ENCODE measurements around the gene PGM5.
"Not testable (repeated sequence)": the region's sequence is repeated elsewhere in the genome, so short reads cannot be mapped to it uniquely, and the experiment has no call there.

GRCh38 chr9:68415065-68415464 is 58.7 kb downstream of the PGM5 start:
- TF ChIP-seq ATF3 (IDR thresholded peaks at IDR 0.05); POLR2A (IDR thresholded peaks at IDR 0.05; ENCODE audit: borderline replicate concordance, extremely low read depth, insufficient read depth, insufficient read length); REST (IDR thresholded peaks at IDR 0.05; ENCODE audit: low read depth); CTCF (IDR thresholded peaks at IDR 0.05 in 2 of 3, conservative IDR thresholded peaks at IDR 0.05 in 1 of 3; ENCODE audit: borderline replicate concordance in 1 of 3, insufficient read depth in 1 of 3, low read depth in 2 of 3, low read length in 2 of 3); EZH2 (IDR thresholded peaks at IDR 0.05); CEBPB (IDR thresholded peaks at IDR 0.05; ENCODE audit: low read depth); RAD21 (IDR thresholded peaks at IDR 0.05; ENCODE audit: low read depth); SP1 (IDR thresholded peaks at IDR 0.05; ENCODE audit: low read depth); ZNF274 (IDR thresholded peaks at IDR 0.05; ENCODE audit: low read depth, low read length); YY1 (IDR thresholded peaks at IDR 0.05; ENCODE audit: extremely low read depth, insufficient replicate concordance, low read depth, low read length); FOSL1 (IDR thresholded peaks at IDR 0.05; ENCODE audit: low read depth): not testable (repeated sequence)
- TF ChIP-seq, protein P1, sequence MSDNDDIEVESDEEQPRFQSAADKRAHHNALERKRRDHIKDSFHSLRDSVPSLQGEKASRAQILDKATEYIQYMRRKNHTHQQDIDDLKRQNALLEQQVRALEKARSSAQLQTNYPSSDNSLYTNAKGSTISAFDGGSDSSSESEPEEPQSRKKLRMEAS (IDR thresholded peaks at IDR 0.05), result not testable (repeated sequence)
